WTC11 (cell line): ENCODE results near the gene ATP6V0B.

Source experiments
- CTCF ChIP-seq: fragments of 200-600 bp; IDR thresholded peaks from 2 replicates; pipeline ENCODE4 v1.8.0; 2022; ENCODE audit warnings: antibody characterized with exemption
- ELF4 ChIP-seq: sonication (generic); formaldehyde crosslinking; IDR thresholded peaks from 2 replicates; pipeline ENCODE4 v1.8.1; 2022; ENCODE audit warnings: low read depth, mild to moderate bottlenecking, moderate library complexity, missing genetic modification reagents
- ESRRA ChIP-seq: sonication (generic); formaldehyde crosslinking; IDR thresholded peaks from 2 replicates; pipeline ENCODE4 v1.8.1; 2022; ENCODE audit warnings: mild to moderate bottlenecking, missing genetic modification reagents, borderline replicate concordance
- FOXJ3 ChIP-seq: sonication (generic); formaldehyde crosslinking; IDR thresholded peaks from 2 replicates; pipeline ENCODE4 v1.9.0; 2021; ENCODE audit warnings: missing genetic modification reagents, mild to moderate bottlenecking, borderline replicate concordance
- JUN ChIP-seq: sonication (generic); formaldehyde crosslinking; IDR thresholded peaks from 2 replicates; pipeline ENCODE4 v1.8.0; 2023; ENCODE audit warnings: mild to moderate bottlenecking, missing genetic modification reagents
- KAT7 ChIP-seq: sonication (generic); formaldehyde crosslinking; IDR thresholded peaks from 2 replicates; pipeline ENCODE4 v1.8.1; 2023; ENCODE audit warnings: missing genetic modification reagents, mild to moderate bottlenecking, borderline replicate concordance
- MAX ChIP-seq: sonication (generic); formaldehyde crosslinking; IDR thresholded peaks from 2 replicates; pipeline ENCODE4 v1.8.0; 2022; ENCODE audit warnings: mild to moderate bottlenecking, missing genetic modification reagents
- NFYB ChIP-seq: sonication (generic); formaldehyde crosslinking; conservative IDR thresholded peaks from 2 replicates; pipeline ENCODE4 v1.8.0; 2022; ENCODE audit warnings: low read depth, missing genetic modification reagents

GRCh38 chr1:43999455-43999854 lies 24.7 kb downstream of the ATP6V0B start:
- TF ChIP-seq CTCF: no peak
- TF ChIP-seq ELF4 (CRISPR knock-in tag): no peak
- TF ChIP-seq NFYB (CRISPR knock-in tag): no peak
- TF ChIP-seq JUN: no peak
- TF ChIP-seq KAT7 (CRISPR knock-in tag): no peak
- no peak for TF ChIP-seq ESRRA (CRISPR knock-in tag)
- TF ChIP-seq MAX: no peak
- no peak for TF ChIP-seq FOXJ3 (CRISPR knock-in tag)
